Caki2 (cell line): ENCODE measurements around the gene APLP2. TPM values are rescaled to one million over a fixed set of nuclear protein-coding genes. Genes with fewer than 3 reads are reported as not detected.
"Not testable (repeated sequence)": the region's sequence is repeated elsewhere in the genome, so short reads cannot be mapped to it uniquely, and the experiment has no call there.

Source experiments
- DNase-seq: peaks from one replicate; pipeline ENCODE4 v3.0.0-alpha.2; 2015; ENCODE audit warnings: low read depth
- in situ Hi-C: cut with HindIII; loops from 2 replicates; pipeline ENCODE4 v1.10.0; 2016; ENCODE audit warnings: low sequenced_read_pairs, low pct_unique_long_range_greater_than_20kb, mixed read lengths
- total RNA-seq: library from RNA; depleted of rRNA; stranded (reverse); fragments of >200 nt; shearing (Covaris generic); gene quantifications from 2 replicates; pipeline ENCODE4 v1.2.3, GENCODE V29; 2014; ENCODE audit warnings: low replicate concordance

The APLP2 gene
- total RNA-seq, 1 experiment from 2014 or later = 169 TPM

GRCh38 chr11:130156108-130157022, 86.7 kb downstream of the APLP2 start:
- no peak for DNase-seq
- in situ Hi-C loops = no loop called here

- DNase-seq = no peak
- in situ Hi-C loops = no loop called here
Measured at GRCh38 chr11:130157101-130157500, 87.4 kb downstream of the APLP2 start.

GRCh38 chr11:130157840-130158239, 88.1 kb downstream of the APLP2 start:
- in situ Hi-C loops = no loop called here
- no peak for DNase-seq

GRCh38 chr11:130159139-130159538, 89.4 kb downstream of the APLP2 start:
- no peak for DNase-seq
- in situ Hi-C loops = no loop called here

GRCh38 chr11:130159657-130160497, 90.2 kb downstream of the APLP2 start, which contains the start of gene ST14:
TSS of gene ST14 (plus strand) at chr11:130159782. CDS start at chr11:130159980, 198 bp downstream.
- in situ Hi-C loops = no loop called here
- DNase-seq = no peak

GRCh38 chr11:130160498-130161155, 90.9 kb downstream of the APLP2 start:
- in situ Hi-C loops = no loop called here
- DNase-seq = no peak

GRCh38 chr11:130161441-130162145, 91.9 kb downstream of the APLP2 start:
- DNase-seq = no peak
- in situ Hi-C loops = no loop called here

- in situ Hi-C loops = no loop called here
- DNase-seq = no peak
Measured at GRCh38 chr11:130162733-130163132, 93.0 kb downstream of the APLP2 start.

- in situ Hi-C loops = no loop called here
- no peak for DNase-seq
Measured at GRCh38 chr11:130163346-130164220, 93.9 kb downstream of the APLP2 start.

- DNase-seq = no peak
- in situ Hi-C loops = no loop called here
Measured at GRCh38 chr11:130164221-130164570, 94.5 kb downstream of the APLP2 start.

- no peak for DNase-seq
- in situ Hi-C loops = no loop called here
Measured at GRCh38 chr11:130165601-130166456, 96.1 kb downstream of the APLP2 start.

- in situ Hi-C loops = no loop called here
- peak; percentile 78 for DNase-seq
Measured at GRCh38 chr11:130166457-130166784, 96.7 kb downstream of the APLP2 start.

- DNase-seq = no peak
- in situ Hi-C loops = no loop called here
Measured at GRCh38 chr11:130167146-130167545, 97.5 kb downstream of the APLP2 start.

GRCh38 chr11:130168105-130168504, 98.4 kb downstream of the APLP2 start:
- DNase-seq = no peak
- in situ Hi-C loops = no loop called here

GRCh38 chr11:130170345-130170744, 100.7 kb downstream of the APLP2 start:
- in situ Hi-C loops = no loop called here
- DNase-seq = no peak

- DNase-seq = no peak
- in situ Hi-C loops = no loop called here
Measured at GRCh38 chr11:130171534-130171933, 101.8 kb downstream of the APLP2 start.

GRCh38 chr11:130172001-130172400, 102.3 kb downstream of the APLP2 start:
- DNase-seq, in situ Hi-C loops: not testable (repeated sequence)
